Loucy (cell line): ENCODE measurements around the gene CSTF2T.

Experiments used
- EZH2phosphoT487 ChIP-seq: fragments of 200-600 bp; IDR thresholded peaks from 2 replicates; pipeline ENCODE4 v1.6.1; 2018; ENCODE audit warnings: antibody characterized with exemption, mild to moderate bottlenecking, moderate library complexity, borderline replicate concordance
- TF ChIP-seq, protein P1 (sequence below): fragments of 200-600 bp; sonication (generic); conservative IDR thresholded peaks from 2 replicates; pipeline ENCODE4 v1.5.1; 2014; ENCODE audit warnings: mild to moderate bottlenecking, antibody characterized with exemption, low read length

DNA sequence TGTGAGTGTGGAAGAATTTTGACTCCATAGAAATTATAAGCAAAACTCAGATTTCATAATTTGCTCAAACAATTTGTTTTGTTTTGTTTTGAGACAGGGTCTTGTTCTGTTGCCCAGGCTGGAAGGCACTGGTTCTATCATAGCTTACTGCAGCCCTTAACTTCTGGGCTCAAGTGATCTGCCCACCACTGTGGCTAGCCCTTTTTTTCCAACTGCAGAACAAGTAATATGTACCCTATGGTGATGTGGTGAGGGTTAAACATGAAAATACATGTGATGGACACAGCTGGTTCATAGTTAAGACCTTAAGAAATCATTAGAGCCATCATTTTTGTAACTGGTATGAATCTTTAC lies 31.1 kb downstream of the CSTF2T start:
- TF ChIP-seq, protein P1, sequence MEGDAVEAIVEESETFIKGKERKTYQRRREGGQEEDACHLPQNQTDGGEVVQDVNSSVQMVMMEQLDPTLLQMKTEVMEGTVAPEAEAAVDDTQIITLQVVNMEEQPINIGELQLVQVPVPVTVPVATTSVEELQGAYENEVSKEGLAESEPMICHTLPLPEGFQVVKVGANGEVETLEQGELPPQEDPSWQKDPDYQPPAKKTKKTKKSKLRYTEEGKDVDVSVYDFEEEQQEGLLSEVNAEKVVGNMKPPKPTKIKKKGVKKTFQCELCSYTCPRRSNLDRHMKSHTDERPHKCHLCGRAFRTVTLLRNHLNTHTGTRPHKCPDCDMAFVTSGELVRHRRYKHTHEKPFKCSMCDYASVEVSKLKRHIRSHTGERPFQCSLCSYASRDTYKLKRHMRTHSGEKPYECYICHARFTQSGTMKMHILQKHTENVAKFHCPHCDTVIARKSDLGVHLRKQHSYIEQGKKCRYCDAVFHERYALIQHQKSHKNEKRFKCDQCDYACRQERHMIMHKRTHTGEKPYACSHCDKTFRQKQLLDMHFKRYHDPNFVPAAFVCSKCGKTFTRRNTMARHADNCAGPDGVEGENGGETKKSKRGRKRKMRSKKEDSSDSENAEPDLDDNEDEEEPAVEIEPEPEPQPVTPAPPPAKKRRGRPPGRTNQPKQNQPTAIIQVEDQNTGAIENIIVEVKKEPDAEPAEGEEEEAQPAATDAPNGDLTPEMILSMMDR: no peak
- no peak for TF ChIP-seq EZH2phosphoT487
